PC-3 (cell line): ENCODE data around the gene STX11.

Experiments
- CTCF ChIP-seq: fragments of 300-600 bp; sonication (generic); conservative IDR thresholded peaks from 2 replicates; pipeline ENCODE4 v1.5.1; 2017; ENCODE audit warnings: antibody characterized with exemption, low read depth, mild to moderate bottlenecking, low read length
- EZH2 ChIP-seq: fragments of 300-600 bp; sonication (generic); IDR thresholded peaks from one replicate; pipeline ENCODE4 v1.6.1; 2017; ENCODE audit warnings: antibody characterized with exemption, mild to moderate bottlenecking, low read length; ENCODE audit not compliant: unreplicated experiment
- EZH2phosphoT487 ChIP-seq: fragments of 300-600 bp; sonication (generic); IDR thresholded peaks from 2 replicates; pipeline ENCODE4 v1.6.1; 2018; ENCODE audit warnings: mild to moderate bottlenecking, antibody characterized with exemption, low read length, borderline replicate concordance

- TF ChIP-seq CTCF (no peak), EZH2phosphoT487 (no peak), EZH2 (no peak)
Observed at GRCh38 chr6:144119376-144119775, 30.9 kb upstream of the STX11 start.
